Heart left ventricle (tissue), 16 donors: ENCODE measurements around the gene TXLNG. TPM values are rescaled to one million over a fixed set of nuclear protein-coding genes. Genes with fewer than 3 reads are reported as not detected.

Source experiments
- ATAC-seq, 4 donors: fragments of 200-7000 bp; cut with Tn5 transposase; one replicate each; pipeline ENCODE4 v1.9.1; 2020 to 2022; ENCODE audit warnings: moderate library complexity in 4 of 4, mild to moderate bottlenecking in 3 of 4, moderate number of reproducible peaks in 1 of 4
- DNase-seq, 5 donors: peaks; one replicate each; pipeline ENCODE4 v3.0.0-alpha.2; 2020
- H3K27ac ChIP-seq, 12 donors: fragments of 200-600 bp; sonication (generic) in 4 of 12; one replicate each; pipeline versions ENCODE4 v1.5.0 to v1.8.0; 2016 to 2022; ENCODE audit warnings: mild to moderate bottlenecking in 2 of 12
- H3K27me3 ChIP-seq, 9 donors: fragments of 200-600 bp; sonication (generic) in 2 of 9; one replicate each; pipeline versions ENCODE4 v1.5.1 to v1.8.0; 2016 to 2022; ENCODE audit warnings: mild to moderate bottlenecking in 3 of 9
- H3K36me3 ChIP-seq, 9 donors: fragments of 200-600 bp; sonication (generic) in 2 of 9; one replicate each; pipeline versions ENCODE4 v1.5.0 to v1.8.0; 2018 to 2022; ENCODE audit warnings: mild to moderate bottlenecking in 2 of 9
- H3K4me1 ChIP-seq, 12 donors: fragments of 200-600 bp; sonication (generic) in 4 of 12; one replicate each; pipeline versions ENCODE4 v1.5.0 to v1.8.0; 2016 to 2022; ENCODE audit warnings: mild to moderate bottlenecking in 3 of 12
- H3K4me3 ChIP-seq, 12 donors: fragments of 200-600 bp; sonication (generic) in 4 of 12; one replicate each; pipeline versions ENCODE4 v1.5.0 to v1.8.0; 2017 to 2022; ENCODE audit warnings: mild to moderate bottlenecking in 9 of 12, moderate library complexity in 4 of 12
- H3K9me3 ChIP-seq, 12 donors: fragments of 200-600 bp; sonication (generic) in 4 of 12; one replicate each; pipeline versions ENCODE4 v1.5.0 to v1.8.0; 2016 to 2022; ENCODE audit warnings: mild to moderate bottlenecking in 1 of 12
- CTCF ChIP-seq, 12 donors: fragments of 200-600 bp; sonication (generic) in 4 of 12; IDR thresholded peaks; one replicate each; pipeline versions ENCODE4 v1.5.0 to v1.8.0; 2018 to 2022; ENCODE audit warnings: antibody characterized with exemption in 12 of 12, mild to moderate bottlenecking in 5 of 12
- POLR2A ChIP-seq, 2 donors: fragments of 450-650 bp; IDR thresholded peaks; one replicate each; pipeline ENCODE4 v1.6.1; 2017; ENCODE audit warnings: antibody characterized with exemption in 2 of 2, mild to moderate bottlenecking in 2 of 2, moderate library complexity in 2 of 2
- WGBS, 4 donors: extraction: QIAGEN DNeasy Blood & Tissue Kit in 2 of 4; methylation state at CpG; one replicate each; pipeline versions ENCODE4 v1.1.5 to v1.1.7; 2013 to 2018; 5-methylcytosine and 5-hydroxymethylcytosine counted together
- intact Hi-C, 10 donors: fragments of 100-400 bp; cut with DNase I; formaldehyde crosslinking; loops; one replicate each; pipeline versions ENCODE4 v1.11.1 to v1.14.2; 2022
- polyA plus RNA-seq, 2 donors: library from polyadenylated mRNA; stranded (reverse); fragments of 200-250 nt; gene quantifications; one replicate each; pipeline ENCODE4 v1.2.3, GENCODE V29; 2013
- total RNA-seq, 9 donors: library from RNA; depleted of rRNA in 2 of 9; stranded (reverse); fragments of >200 nt in 2 of 9; fragmentation: NEBNext Ultra II Directional in 3 of 9; extraction: Animal tissue kit (Norgen Biotek cat#: 25700) in 3 of 9; gene quantifications; one replicate each; pipeline versions ENCODE4 v1.1.0 to v1.2.4, GENCODE V29; 2016 to 2023
- donor health status: ischemic (EF 13 %, LVEDD 7.1; RV severe dilation, severe dysfunction).
- donor health status: healthy with polysubstance abuse.
- donor health status: DM: no; HTN: yes; CAD: no.
- donor health status: DM: no; HTN: no; CAD: no.
- donor health status: ischemic (EF 25% LVEDD 6.9; RV normal size, moderate dysfunction).
- donor health status: ischemic (EF 25% LVEDD 5.7; RV mildly dilated, moderate dysfunction).
- donor health status: healthy.
- donor health status: DM: yes; HTN: yes; CAD: no.
- donor health status: ischemic (EF 35%, LVEDD 5.7; RV mildly dilated, moderate dysfunction).
- donor health status: nonischemic (EF 11% LVEDD 7.7; RV severe dilation, severe dysfunction).
- donor health status: DM: yes; HTN: yes; CAD: no.
- donor health status: PGD.
- donor health status: ischemic (EF 29% LVEDD 5.4; RV normal size, mild dysfunction).
- donor health status: nonischemic (EF 23%, LVEDD 6.1; RV moderate dilation, normal function).

The TXLNG gene
- total and polyA plus RNA-seq, 11 donors, result 3.0 to 8.1 (median 6.2) TPM

- no peak overlapping the region for H3K27ac ChIP-seq
- H3K36me3 ChIP-seq, result peaks cover 0 to 11% (median 0%) of the 10 kb centered on the region in 9 donors
- intact Hi-C loops, result no loop called here
- ATAC-seq (no peak), DNase-seq (no peak)
- TF ChIP-seq POLR2A (IDR thresholded peaks at IDR 0.05) (no peak), CTCF (IDR thresholded peaks at IDR 0.05) (no peak)
- peaks cover 0 to 58% (median 0%) of the 10 kb centered on the region in 9 donors for H3K27me3 ChIP-seq
- WGBS, 4 donors, result 92 to 98% (median 97%) methylated on average over 6 of the region's 6 CpGs
- H3K9me3 ChIP-seq, result no peaks in the 10 kb centered on the region
- peak overlapping the region in 2 of 12 donors; percentile 16 to 86 for H3K4me3 ChIP-seq
- peaks cover 0 to 29% (median 12%) of the 10 kb centered on the region in 12 donors for H3K4me1 ChIP-seq
These were observed 81.7 kb downstream of the TXLNG start for GRCh38 chrX:16867947-16868346.

GRCh38 chrX:16868920-16869319 is 82.7 kb downstream of the TXLNG start:
- DNase-seq (no peak), ATAC-seq (no peak)
- intact Hi-C loops, result no loop called here
- no peaks in the 10 kb centered on the region for H3K9me3 ChIP-seq
- peaks cover 0 to 9% (median 0%) of the 10 kb centered on the region in 9 donors for H3K36me3 ChIP-seq
- H3K27me3 ChIP-seq, result peaks cover 0 to 63% (median 0%) of the 10 kb centered on the region in 9 donors
- WGBS, 4 donors, result 9 to 43% (median 23%) methylated on average over 7 of the region's 7 CpGs
- H3K4me3 ChIP-seq, result peak overlapping the region; percentile 46 to 86 (median 66)
- peak overlapping the region in 9 of 12 donors; percentile 67 to 95 (median 90) for H3K27ac ChIP-seq
- TF ChIP-seq POLR2A (IDR thresholded peaks at IDR 0.05) (no peak), CTCF (IDR thresholded peaks at IDR 0.05) (no peak)
- peaks cover 0 to 29% (median 12%) of the 10 kb centered on the region in 12 donors for H3K4me1 ChIP-seq

- Histone ChIP-seq H3K27ac (peak overlapping the region in 11 of 12 donors; percentile 75 to 95 (median 90)), H3K4me3 (peak overlapping the region; percentile 46 to 86 (median 66)), H3K27me3 (peaks cover 0 to 68% (median 0%) of the 10 kb centered on the region in 9 donors), H3K4me1 (peaks cover 0 to 29% (median 12%) of the 10 kb centered on the region in 12 donors), H3K9me3 (no peaks in the 10 kb centered on the region), H3K36me3 (peaks cover 0 to 9% (median 0%) of the 10 kb centered on the region in 9 donors)
- TF ChIP-seq CTCF (IDR thresholded peaks at IDR 0.05) (no peak), POLR2A (IDR thresholded peaks at IDR 0.05) (no peak)
- ATAC-seq, result peak in 3 of 4 donors; percentile 17 to 41 (median 18)
- 1 to 15% (median 4%) methylated on average over 14 to 87 of the region's 92 CpGs for WGBS, 4 donors
- intact Hi-C loops, result loop anchor here in 1 of 10 donors (2.0 to 5.0 kb wide), 2 partner anchors 82 to 151 kb away; partner anchors contain the start of genes SYAP1 and TXLNG
- DNase-seq, result peak; percentile 23 to 70 (median 35)
These were observed 83.3 kb downstream of the TXLNG start for GRCh38 chrX:16869393-16870094.
